IgD-negative memory B cell (primary cell): ENCODE data around the gene KCNQ1. TPM values are rescaled to one million over a fixed set of nuclear protein-coding genes. Genes with fewer than 3 reads are reported as not detected.

Source experiments
- H3K27ac Mint-ChIP-seq, 3 donors: one replicate each; pipeline ENCODE4 v1.8.0; 2020 to 2022; ENCODE audit warnings: mild to moderate bottlenecking in 3 of 3, mixed read lengths in 3 of 3, moderate library complexity in 1 of 3
- H3K27me3 Mint-ChIP-seq: one replicate; pipeline ENCODE4 v1.8.0; 2021; ENCODE audit warnings: mixed read lengths
- H3K36me3 Mint-ChIP-seq: one replicate; pipeline ENCODE4 v1.8.0; 2020; ENCODE audit warnings: mild to moderate bottlenecking, mixed read lengths
- H3K4me1 Mint-ChIP-seq, 3 donors: one replicate each; pipeline ENCODE4 v1.8.0; 2020 to 2022; ENCODE audit warnings: mixed read lengths in 3 of 3, mild to moderate bottlenecking in 1 of 3
- H3K4me3 Mint-ChIP-seq, 4 donors: one replicate each; pipeline ENCODE4 v1.8.0; 2020 to 2022; ENCODE audit warnings: mild to moderate bottlenecking in 4 of 4, mixed read lengths in 4 of 4, moderate library complexity in 3 of 4
- H3K9me3 Mint-ChIP-seq, 3 donors: one replicate each; pipeline ENCODE4 v1.8.0; 2020 to 2021; ENCODE audit warnings: mixed read lengths in 3 of 3, mild to moderate bottlenecking in 1 of 3
- polyA plus RNA-seq: library from polyadenylated mRNA; unstranded; fragments of 300-500 nt; fragmentation: Illumina TruSeq; gene quantifications from one replicate; pipeline ENCODE4 v1.2.3, GENCODE V29; 2021

Gene KCNQ1
- polyA plus RNA-seq, 1 donor from 2014 or later, result 20.5 TPM

- peaks cover 5% of the 10 kb centered on the region for H3K36me3 Mint-ChIP-seq
- H3K4me1 Mint-ChIP-seq, result peaks cover 0 to 4% (median 4%) of the 10 kb centered on the region in 3 donors
- no peaks in the 10 kb centered on the region for H3K9me3 Mint-ChIP-seq
Observed at GRCh38 chr11:2771758-2772466, 327.1 kb downstream of the KCNQ1 start.

GRCh38 chr11:2772544-2773031 is 327.8 kb downstream of the KCNQ1 start:
- H3K27ac Mint-ChIP-seq, result no peak overlapping the region
- no peak overlapping the region for H3K4me3 Mint-ChIP-seq
- peaks cover 0 to 4% (median 4%) of the 10 kb centered on the region in 3 donors for H3K4me1 Mint-ChIP-seq
- H3K9me3 Mint-ChIP-seq, result no peaks in the 10 kb centered on the region
- H3K36me3 Mint-ChIP-seq, result peaks cover 3% of the 10 kb centered on the region
- peaks cover 2% of the 10 kb centered on the region for H3K27me3 Mint-ChIP-seq

More at GRCh38 chr11:2771758-2772466, 327.1 kb downstream of the KCNQ1 start:
- H3K27ac Mint-ChIP-seq, result no peak overlapping the region
- H3K27me3 Mint-ChIP-seq, result peaks cover 2% of the 10 kb centered on the region
- no peak overlapping the region for H3K4me3 Mint-ChIP-seq

GRCh38 chr11:2774173-2775082 is 329.6 kb downstream of the KCNQ1 start:
- no peak overlapping the region for H3K27ac Mint-ChIP-seq
- H3K4me3 Mint-ChIP-seq, result no peak overlapping the region
- H3K9me3 Mint-ChIP-seq, result no peaks in the 10 kb centered on the region

GRCh38 chr11:2775083-2775625 is 330.3 kb downstream of the KCNQ1 start:
- Mint-ChIP-seq H3K4me3 (peak overlapping the region in 1 of 4 donors; percentile 12), H3K4me1 (peaks cover 0 to 4% (median 4%) of the 10 kb centered on the region in 3 donors), H3K27me3 (peaks cover 2% of the 10 kb centered on the region), H3K27ac (no peak overlapping the region), H3K36me3 (peaks cover 3% of the 10 kb centered on the region), H3K9me3 (no peaks in the 10 kb centered on the region)

More at GRCh38 chr11:2774173-2775082, 329.6 kb downstream of the KCNQ1 start:
- peaks cover 2% of the 10 kb centered on the region for H3K27me3 Mint-ChIP-seq
- H3K4me1 Mint-ChIP-seq, result peaks cover 0 to 4% (median 4%) of the 10 kb centered on the region in 3 donors
- peaks cover 3% of the 10 kb centered on the region for H3K36me3 Mint-ChIP-seq

GRCh38 chr11:2775626-2776350 is 331.0 kb downstream of the KCNQ1 start:
- peaks cover 3% of the 10 kb centered on the region for H3K36me3 Mint-ChIP-seq
- no peaks in the 10 kb centered on the region for H3K27me3 Mint-ChIP-seq

GRCh38 chr11:2776351-2777061 is 331.7 kb downstream of the KCNQ1 start:
- Mint-ChIP-seq H3K27ac (no peak overlapping the region), H3K4me3 (no peak overlapping the region), H3K4me1 (peaks cover 0 to 4% (median 4%) of the 10 kb centered on the region in 3 donors), H3K36me3 (peaks cover 3% of the 10 kb centered on the region), H3K27me3 (no peaks in the 10 kb centered on the region), H3K9me3 (no peaks in the 10 kb centered on the region)

More at GRCh38 chr11:2775626-2776350, 331.0 kb downstream of the KCNQ1 start:
- Mint-ChIP-seq H3K4me1 (peaks cover 0 to 4% (median 4%) of the 10 kb centered on the region in 3 donors), H3K27ac (no peak overlapping the region), H3K9me3 (no peaks in the 10 kb centered on the region), H3K4me3 (no peak overlapping the region)

- H3K27ac Mint-ChIP-seq, result no peak overlapping the region
- H3K4me1 Mint-ChIP-seq, result peaks cover 0 to 4% (median 4%) of the 10 kb centered on the region in 3 donors
- H3K36me3 Mint-ChIP-seq, result peaks cover 7% of the 10 kb centered on the region
- no peak overlapping the region for H3K4me3 Mint-ChIP-seq
- H3K9me3 Mint-ChIP-seq, result peaks cover 0 to 2% (median 0%) of the 10 kb centered on the region in 3 donors
- no peaks in the 10 kb centered on the region for H3K27me3 Mint-ChIP-seq
Observed at GRCh38 chr11:2777386-2777785, 332.6 kb downstream of the KCNQ1 start.

- H3K4me3 Mint-ChIP-seq, result no peak overlapping the region
- no peaks in the 10 kb centered on the region for H3K27me3 Mint-ChIP-seq
- peaks cover 0 to 2% (median 0%) of the 10 kb centered on the region in 3 donors for H3K9me3 Mint-ChIP-seq
- H3K36me3 Mint-ChIP-seq, result peaks cover 7% of the 10 kb centered on the region
- no peak overlapping the region for H3K27ac Mint-ChIP-seq
- H3K4me1 Mint-ChIP-seq, result peaks cover 1 to 11% (median 8%) of the 10 kb centered on the region in 3 donors
Observed at GRCh38 chr11:2777871-2778629, 333.2 kb downstream of the KCNQ1 start.

- Mint-ChIP-seq H3K4me3 (no peak overlapping the region), H3K9me3 (peaks cover 0 to 2% (median 0%) of the 10 kb centered on the region in 3 donors), H3K27ac (no peak overlapping the region), H3K4me1 (peaks cover 2 to 17% (median 6%) of the 10 kb centered on the region in 3 donors), H3K36me3 (peaks cover 5% of the 10 kb centered on the region), H3K27me3 (no peaks in the 10 kb centered on the region)
Observed at GRCh38 chr11:2778630-2779498, 334.1 kb downstream of the KCNQ1 start.

- Mint-ChIP-seq H3K4me1 (peaks cover 2 to 18% (median 5%) of the 10 kb centered on the region in 3 donors), H3K27ac (peak overlapping the region in 1 of 3 donors; percentile 71), H3K27me3 (no peaks in the 10 kb centered on the region), H3K4me3 (no peak overlapping the region), H3K36me3 (peaks cover 4% of the 10 kb centered on the region), H3K9me3 (peaks cover 0 to 2% (median 0%) of the 10 kb centered on the region in 3 donors)
Observed at GRCh38 chr11:2779499-2779980, 334.7 kb downstream of the KCNQ1 start.

GRCh38 chr11:2779981-2780849 is 335.4 kb downstream of the KCNQ1 start:
- peak overlapping the region in 1 of 3 donors; percentile 71 for H3K27ac Mint-ChIP-seq
- H3K4me3 Mint-ChIP-seq, result no peak overlapping the region
- H3K27me3 Mint-ChIP-seq, result no peaks in the 10 kb centered on the region
- peaks cover 0 to 2% (median 0%) of the 10 kb centered on the region in 3 donors for H3K9me3 Mint-ChIP-seq
- H3K4me1 Mint-ChIP-seq, result peaks cover 2 to 18% (median 5%) of the 10 kb centered on the region in 3 donors
- peaks cover 9% of the 10 kb centered on the region for H3K36me3 Mint-ChIP-seq
